ENCODE measurements around the gene KPNA6.
"Not testable (repeated sequence)": the region's sequence is repeated elsewhere in the genome, so short reads cannot be mapped to it uniquely, and the experiment has no call there.

KPNA6 gene

GRCh38 chr1:32111040-32111623 is 3.3 kb downstream of the KPNA6 start:
- H3K4me1 ChIP-seq: no peaks in the 10 kb centered on the region
- H3K4me2 ChIP-seq (ENCODE audit: low read length): no peak overlapping the region
- no peaks in the 10 kb centered on the region for H3K27me3 ChIP-seq (ENCODE audit: control insufficient read depth, insufficient read depth, low read length)

GRCh38 chr1:32111789-32112188 is 3.9 kb downstream of the KPNA6 start:
- Histone ChIP-seq H3K4me1 (no peaks in the 10 kb centered on the region), H3K27me3 (ENCODE audit: control insufficient read depth, insufficient read depth, low read length) (no peaks in the 10 kb centered on the region), H3K4me3 (ENCODE audit: low read depth, low read length) (no peak overlapping the region), H2AFZ (no peak overlapping the region), H3K79me2 (peaks cover 50% of the 10 kb centered on the region), H3K4me2 (ENCODE audit: low read length) (no peak overlapping the region), H3K9ac (no peak overlapping the region), H3K36me3 (ENCODE audit: control insufficient read depth, insufficient read depth, low read length) (no peaks in the 10 kb centered on the region), H3K27ac (no peak overlapping the region), H3K9me3 (ENCODE audit: control insufficient read depth, low read length) (no peaks in the 10 kb centered on the region)
- no peak for TF ChIP-seq CTCF (IDR thresholded peaks at IDR 0.05)

More at GRCh38 chr1:32111040-32111623, 3.3 kb downstream of the KPNA6 start:
- H3K9ac ChIP-seq: no peak overlapping the region
- TF ChIP-seq CTCF (IDR thresholded peaks at IDR 0.05): no peak
- H3K27ac ChIP-seq: no peak overlapping the region
- H2AFZ ChIP-seq: no peak overlapping the region
- H3K4me3 ChIP-seq (ENCODE audit: low read depth, low read length): no peak overlapping the region
- H3K9me3 ChIP-seq (ENCODE audit: control insufficient read depth, low read length): no peaks in the 10 kb centered on the region
- no peaks in the 10 kb centered on the region for H3K36me3 ChIP-seq (ENCODE audit: control insufficient read depth, insufficient read depth, low read length)
- peaks cover 43% of the 10 kb centered on the region for H3K79me2 ChIP-seq

DNA sequence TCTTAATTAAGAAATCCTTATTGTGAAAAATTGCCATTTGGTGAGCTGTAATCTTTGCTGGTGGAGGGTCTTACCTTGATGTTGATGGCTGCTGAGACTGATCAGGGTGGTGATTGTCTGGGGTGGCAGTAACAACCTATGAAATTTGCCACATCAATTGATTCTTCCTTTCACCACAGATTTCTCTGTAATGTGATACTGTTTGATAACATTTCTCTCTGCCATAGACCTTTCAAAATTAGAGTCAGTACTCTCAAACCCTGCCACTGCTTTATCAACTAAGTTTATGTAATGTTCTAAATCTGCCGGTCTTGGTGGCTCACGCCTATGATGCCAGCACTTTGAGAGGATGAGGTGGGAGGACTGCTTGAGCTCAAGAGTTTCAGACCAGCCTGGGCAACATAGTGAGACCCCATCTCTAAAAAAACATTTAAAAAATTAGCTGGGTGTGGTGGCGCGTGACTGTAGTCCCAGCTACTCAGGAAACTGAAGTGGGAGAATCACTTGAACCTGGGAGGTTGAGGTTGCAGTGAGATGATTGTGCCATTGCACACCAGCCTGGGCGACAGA is 5.0 kb downstream of the KPNA6 start:
- no peak for TF ChIP-seq CTCF (IDR thresholded peaks at IDR 0.05)
- Histone ChIP-seq H3K9me3 (ENCODE audit: control insufficient read depth, low read length) (no peaks in the 10 kb centered on the region), H3K27me3 (ENCODE audit: control insufficient read depth, insufficient read depth, low read length) (no peaks in the 10 kb centered on the region), H3K9ac (no peak overlapping the region), H3K4me3 (ENCODE audit: low read depth, low read length) (no peak overlapping the region), H3K27ac (no peak overlapping the region), H3K4me1 (no peaks in the 10 kb centered on the region), H3K4me2 (ENCODE audit: low read length) (no peak overlapping the region), H3K36me3 (ENCODE audit: control insufficient read depth, insufficient read depth, low read length) (no peaks in the 10 kb centered on the region), H3K79me2 (peaks cover 54% of the 10 kb centered on the region), H2AFZ (no peak overlapping the region)

DNA sequence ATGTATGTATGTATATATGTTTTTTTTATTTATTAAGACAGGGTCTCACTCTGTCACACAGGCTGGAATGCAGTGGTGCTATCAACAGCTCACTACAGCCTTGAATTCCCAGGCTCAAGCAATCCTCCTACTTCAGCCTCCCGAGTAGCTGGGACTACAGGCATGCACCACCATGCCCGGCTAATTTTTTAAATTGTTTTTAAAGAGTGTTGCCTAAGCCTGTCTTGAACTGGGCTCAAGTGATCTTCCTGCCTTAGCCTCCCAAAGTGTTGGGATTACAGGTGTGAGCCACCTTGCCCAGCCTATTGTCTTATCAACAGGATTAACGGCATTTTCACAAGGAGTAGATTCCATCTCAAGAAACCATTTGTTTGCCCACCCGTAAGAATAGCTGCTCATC is 5.6 kb downstream of the KPNA6 start:
- not testable (repeated sequence) for H3K27me3 ChIP-seq (ENCODE audit: control insufficient read depth, insufficient read depth, low read length); H3K4me3 ChIP-seq (ENCODE audit: low read depth, low read length); H3K27ac ChIP-seq; H3K4me1 ChIP-seq; H3K4me2 ChIP-seq (ENCODE audit: low read length); H2AFZ ChIP-seq; H3K9ac ChIP-seq; H3K9me3 ChIP-seq (ENCODE audit: control insufficient read depth, low read length); H3K36me3 ChIP-seq (ENCODE audit: control insufficient read depth, insufficient read depth, low read length)
- H3K79me2 ChIP-seq: peaks cover 55% of the 10 kb centered on the region

- Histone ChIP-seq H3K36me3 (ENCODE audit: control insufficient read depth, insufficient read depth, low read length) (no peaks in the 10 kb centered on the region), H3K9ac (no peak overlapping the region), H3K9me3 (ENCODE audit: control insufficient read depth, low read length) (no peaks in the 10 kb centered on the region), H3K27ac (no peak overlapping the region), H3K79me2 (peaks cover 51% of the 10 kb centered on the region), H3K4me3 (ENCODE audit: low read depth, low read length) (no peak overlapping the region), H3K4me1 (no peaks in the 10 kb centered on the region), H3K27me3 (ENCODE audit: control insufficient read depth, insufficient read depth, low read length) (no peaks in the 10 kb centered on the region), H2AFZ (no peak overlapping the region), H3K4me2 (ENCODE audit: low read length) (no peak overlapping the region)
- no peak for TF ChIP-seq CTCF (IDR thresholded peaks at IDR 0.05)
These were observed 6.6 kb downstream of the KPNA6 start for GRCh38 chr1:32114420-32114819.

Data from parathyroid adenoma (tissue), 2 donors.